Measurements from ENCODE around the gene ETV6. TPM values are rescaled to one million over a fixed set of nuclear protein-coding genes. Genes with fewer than 3 reads are reported as not detected.

ETV6 gene
- polyA plus RNA-seq, 4 donors = 9.6 to 15.9 (median 14.4) TPM

DNA sequence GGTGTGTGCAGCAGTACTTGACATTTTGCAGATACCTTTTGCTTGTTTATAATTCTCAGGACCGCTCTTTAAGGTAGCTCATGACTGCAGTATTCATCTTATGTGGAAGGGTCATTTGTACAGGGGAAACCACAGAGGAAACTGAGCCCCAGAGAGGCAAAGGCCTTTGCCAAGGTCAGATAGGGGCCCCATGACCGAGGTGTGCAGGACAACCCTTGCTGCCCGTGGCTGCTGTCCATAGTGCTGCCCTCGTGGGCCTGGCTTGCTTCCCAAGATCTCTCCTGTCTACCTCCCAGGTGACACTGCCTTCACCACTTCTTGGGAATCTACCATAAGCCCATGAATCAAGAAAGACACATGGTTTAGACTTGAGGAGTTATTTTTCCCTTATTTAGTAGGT lies 222.6 kb downstream of the ETV6 start:
- no peak for DNase-seq (ENCODE audit: low read depth in 4 of 4, low spot score in 3 of 4)

- no peak for DNase-seq (ENCODE audit: low read depth in 4 of 4, low spot score in 3 of 4)
These were observed 226.0 kb downstream of the ETV6 start for GRCh38 chr12:11875414-11875935.

- DNase-seq (ENCODE audit: low read depth in 4 of 4, low spot score in 3 of 4) = no peak
These were observed 226.8 kb downstream of the ETV6 start for GRCh38 chr12:11876307-11876706.

- no peak for DNase-seq (ENCODE audit: low read depth in 4 of 4, low spot score in 3 of 4)
These were observed 227.8 kb downstream of the ETV6 start for GRCh38 chr12:11877102-11877826.

- DNase-seq (ENCODE audit: low read depth in 4 of 4, low spot score in 3 of 4) = no peak
These were observed 228.7 kb downstream of the ETV6 start for GRCh38 chr12:11877869-11878780.

DNA sequence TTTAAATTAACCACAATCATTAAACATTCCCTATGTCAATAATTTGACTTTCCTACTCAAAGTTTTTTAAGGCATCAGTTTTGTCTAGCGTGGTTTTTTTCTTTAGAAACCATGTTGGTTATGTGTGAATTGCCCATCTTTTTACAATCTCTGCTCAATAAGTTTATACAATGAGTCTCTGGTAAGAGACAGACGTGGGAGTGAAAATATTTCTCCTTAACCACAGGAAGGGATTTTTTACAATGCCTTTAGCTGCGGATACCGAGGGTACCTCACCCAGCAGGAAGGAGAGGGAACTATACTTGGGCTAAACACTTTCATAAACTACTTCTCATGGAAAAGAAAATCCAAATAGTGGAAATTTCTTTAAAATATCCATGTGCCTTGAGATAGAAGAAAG lies 229.8 kb downstream of the ETV6 start:
- no peak for DNase-seq (ENCODE audit: low read depth in 4 of 4, low spot score in 3 of 4)

GRCh38 chr12:11880381-11880780 lies 230.9 kb downstream of the ETV6 start:
- no peak for DNase-seq (ENCODE audit: low read depth in 4 of 4, low spot score in 3 of 4)

- DNase-seq (ENCODE audit: low read depth in 4 of 4, low spot score in 3 of 4) = no peak
These were observed 232.4 kb downstream of the ETV6 start for GRCh38 chr12:11881835-11882234.

- no peak for DNase-seq (ENCODE audit: low read depth in 4 of 4, low spot score in 3 of 4)
These were observed 233.0 kb downstream of the ETV6 start for GRCh38 chr12:11882301-11883019.

DNA sequence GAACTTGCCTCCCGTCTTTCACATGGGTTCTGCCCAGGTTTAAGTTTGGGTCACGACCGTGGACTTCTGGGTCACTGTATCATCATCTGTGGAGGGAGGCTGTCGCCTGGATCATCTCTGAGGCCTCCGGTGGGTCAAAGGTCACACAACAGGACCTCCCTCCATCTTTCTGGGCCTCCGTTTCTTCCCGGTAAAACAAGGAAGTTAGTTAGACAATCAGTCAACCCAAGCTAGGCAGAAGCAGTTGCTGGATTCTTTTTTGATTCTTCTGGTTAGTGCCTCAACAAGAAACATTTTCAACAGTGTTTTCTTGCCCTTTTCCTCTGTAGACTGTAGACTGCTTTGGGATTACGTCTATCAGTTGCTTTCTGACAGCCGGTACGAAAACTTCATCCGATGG lies 234.6 kb downstream of the ETV6 start:
- DNase-seq (ENCODE audit: low read depth in 4 of 4, low spot score in 3 of 4) = no peak

- DNase-seq (ENCODE audit: low read depth in 4 of 4, low spot score in 3 of 4) = no peak
These were observed 235.2 kb downstream of the ETV6 start for GRCh38 chr12:11884706-11885105.

DNA sequence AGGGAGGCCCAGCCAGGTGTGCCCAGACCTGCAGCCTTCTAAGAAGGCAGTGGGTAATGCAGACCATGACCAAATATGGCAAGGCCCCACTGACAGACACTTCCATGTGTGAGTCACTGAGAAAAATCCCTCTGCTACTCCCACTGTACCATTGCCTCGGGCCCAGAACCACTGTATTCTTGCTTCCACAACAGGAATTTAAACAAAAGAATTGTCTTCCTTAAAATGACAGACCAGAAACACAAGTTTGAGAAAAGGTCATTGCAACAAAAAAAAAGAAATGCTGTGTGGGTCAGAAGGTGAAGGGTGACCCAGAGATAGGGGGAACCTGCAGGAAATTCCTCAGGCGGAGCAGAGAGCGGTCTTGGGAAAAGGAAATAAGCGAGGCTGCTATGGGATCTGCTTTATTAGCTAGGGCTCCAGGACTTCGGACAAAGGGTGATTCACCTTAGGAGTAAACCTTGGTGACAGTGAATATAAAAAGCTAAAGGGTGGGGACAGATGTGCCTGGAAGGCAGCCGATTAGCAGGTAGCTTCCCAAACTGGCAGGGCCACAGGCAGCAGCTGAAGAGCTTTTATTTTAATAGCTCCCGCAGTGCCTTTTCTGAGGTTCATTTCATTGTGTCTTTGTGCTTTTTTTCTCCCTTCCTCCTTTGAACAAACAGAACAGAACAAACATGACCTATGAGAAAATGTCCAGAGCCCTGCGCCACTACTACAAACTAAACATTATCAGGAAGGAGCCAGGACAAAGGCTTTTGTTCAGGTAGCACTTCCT lies 236.0 kb downstream of the ETV6 start:
- no peak for DNase-seq (ENCODE audit: low read depth in 4 of 4, low spot score in 3 of 4)

GRCh38 chr12:11886339-11886738 lies 236.9 kb downstream of the ETV6 start:
- no peak for DNase-seq (ENCODE audit: low read depth in 4 of 4, low spot score in 3 of 4)

- no peak for DNase-seq (ENCODE audit: low read depth in 4 of 4, low spot score in 3 of 4)
These were observed 238.6 kb downstream of the ETV6 start for GRCh38 chr12:11888029-11888428.

DNA sequence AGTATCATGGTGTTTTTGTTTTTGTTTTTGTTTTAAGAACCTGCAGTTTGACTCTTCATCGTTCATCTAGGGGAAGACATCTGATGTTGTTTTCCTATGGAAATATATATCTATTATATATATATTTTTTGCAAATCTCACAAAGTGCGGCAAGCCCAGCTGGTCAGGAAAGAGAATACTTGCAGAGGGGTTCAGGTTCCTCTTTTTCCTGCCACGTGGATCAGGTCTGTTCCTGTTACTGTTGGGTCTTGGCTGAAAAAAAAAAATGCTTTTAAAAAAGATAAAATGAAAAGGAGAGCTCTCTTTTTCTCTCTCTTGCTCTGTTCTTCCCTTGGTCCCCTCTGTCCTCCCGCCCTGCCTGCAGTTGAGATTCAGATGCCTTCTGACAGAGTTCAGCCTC lies 241.9 kb downstream of the ETV6 start:
- no peak for DNase-seq (ENCODE audit: low read depth in 4 of 4, low spot score in 3 of 4)

DNA sequence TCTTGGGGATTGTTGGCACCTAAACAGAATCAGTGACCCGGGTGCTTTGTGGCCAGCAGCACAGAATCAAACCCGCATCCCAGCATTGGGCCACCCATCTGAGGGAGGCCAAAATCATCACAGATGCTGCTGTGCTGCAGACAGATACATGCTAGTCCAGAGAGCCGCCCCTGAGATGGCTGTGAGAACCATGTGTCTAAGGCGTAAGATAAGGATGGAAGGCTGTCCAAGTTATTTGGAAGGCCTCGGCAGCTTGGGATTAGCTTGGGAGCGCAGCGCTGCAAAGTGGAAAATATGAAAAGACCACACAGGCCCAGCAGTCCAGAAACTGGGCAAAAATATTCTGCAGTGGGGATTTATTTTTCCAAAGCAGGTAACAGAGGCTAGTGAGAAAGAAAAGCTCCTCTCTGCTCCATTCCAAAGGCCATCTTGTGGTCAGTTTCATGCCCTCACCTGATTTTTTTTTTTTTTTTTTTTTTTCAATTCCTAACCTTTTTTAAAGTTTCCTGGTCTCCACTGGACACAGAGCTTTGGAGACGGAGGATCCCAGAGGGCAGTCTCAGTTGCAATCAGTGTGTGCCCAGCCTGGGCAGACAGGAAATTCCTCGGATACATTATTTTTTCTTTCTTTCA lies 242.4 kb downstream of the ETV6 start:
- no peak for DNase-seq (ENCODE audit: low read depth in 4 of 4, low spot score in 3 of 4)

GRCh38 chr12:11893998-11894397 lies 244.5 kb downstream of the ETV6 start:
- DNase-seq (ENCODE audit: low read depth in 4 of 4, low spot score in 3 of 4) = no peak

DNA sequence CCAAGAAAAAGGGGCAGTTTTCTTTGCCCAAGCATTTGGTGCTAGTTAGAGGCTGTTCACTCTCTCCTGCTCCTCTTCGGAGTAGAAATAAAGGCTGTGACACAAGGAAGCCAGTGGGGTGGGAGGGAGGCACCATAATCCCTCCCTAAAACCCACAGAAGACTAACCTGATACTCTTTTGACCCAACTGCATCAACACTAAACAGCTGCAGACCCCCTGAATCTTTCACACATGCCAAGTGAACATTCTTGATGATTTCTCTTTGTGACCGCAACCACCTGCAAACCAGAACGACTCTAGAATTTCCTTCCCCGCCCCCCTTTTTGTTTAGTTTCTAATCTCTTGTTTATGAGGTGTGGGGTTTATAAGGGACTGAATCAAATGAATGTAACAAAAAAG lies 245.4 kb downstream of the ETV6 start:
- DNase-seq (ENCODE audit: low read depth in 4 of 4, low spot score in 3 of 4) = no peak

DNA sequence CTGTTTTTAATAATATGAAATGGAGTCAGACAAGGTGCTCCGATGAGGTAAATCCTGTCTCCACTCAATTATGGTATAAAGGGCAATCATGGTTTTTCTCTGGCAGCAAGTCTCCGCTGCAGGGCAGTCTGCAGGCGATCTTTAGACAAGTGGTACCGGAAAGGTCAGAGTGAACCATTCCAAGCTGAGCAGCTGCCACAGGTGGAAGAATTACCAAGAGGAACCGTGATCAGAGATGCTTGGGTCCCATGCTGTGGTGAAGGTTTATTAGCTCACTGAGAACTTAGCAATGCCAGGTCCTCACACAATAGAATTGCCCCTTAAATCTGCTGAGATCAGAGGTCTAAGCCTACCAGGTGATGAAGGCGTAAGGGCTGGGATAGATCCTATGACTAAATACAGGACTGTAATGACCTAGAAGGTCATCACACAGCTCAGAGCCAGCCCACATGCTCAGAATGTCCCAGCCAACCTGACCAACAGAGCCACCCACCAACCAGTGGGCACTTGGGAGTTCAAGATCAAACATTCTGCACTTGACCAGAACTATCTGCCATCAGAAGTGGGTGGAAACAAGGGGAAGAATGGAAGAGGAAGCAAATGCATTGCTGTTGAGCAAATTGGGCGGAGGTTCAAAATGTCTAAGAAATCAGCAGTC lies 246.1 kb downstream of the ETV6 start:
- no peak for DNase-seq (ENCODE audit: low read depth in 4 of 4, low spot score in 3 of 4)

Measured in left renal pelvis (tissue), 4 donors.